Measurements from ENCODE around the gene NEGR1.

GRCh38 chr1:71921204-71921603 is 361.1 kb downstream of the NEGR1 start:
- no peak for TF ChIP-seq CTCF (conservative IDR thresholded peaks at IDR 0.05)
- no peak for TF ChIP-seq EZH2 (IDR thresholded peaks at IDR 0.05; ENCODE audit: low read depth)

All from PC-9 (cell line).